ENCODE measurements around the gene RPS18.

DNA sequence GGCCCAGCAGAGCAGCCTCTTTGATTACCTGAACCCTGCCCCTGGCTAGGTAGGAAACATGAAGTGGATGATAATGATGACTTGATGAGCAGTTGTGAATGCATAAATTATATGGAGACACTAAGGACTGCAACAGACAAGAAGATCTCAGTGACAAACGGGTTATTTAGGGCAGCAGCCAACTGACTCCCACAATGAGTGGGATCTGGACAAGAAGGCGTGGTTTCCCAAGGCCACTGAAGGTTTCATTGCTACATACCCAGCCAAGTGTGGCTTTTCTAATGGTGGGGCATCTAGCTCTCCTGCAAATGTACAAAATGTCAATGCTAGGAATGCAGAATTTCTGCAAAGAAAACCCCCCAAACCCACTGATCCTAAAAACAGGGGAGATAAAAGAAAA lies 34.1 kb upstream of the RPS18 start:
- TF ChIP-seq ZBTB38 (CRISPR knock-in tag; IDR thresholded peaks at IDR 0.05) (no peak), ZKSCAN1 (IDR thresholded peaks at IDR 0.05; ENCODE audit: low read length) (no peak), TBL1XR1 (IDR thresholded peaks at IDR 0.05; ENCODE audit: borderline replicate concordance, low read length, partially characterized antibody) (no peak), SP1 (IDR thresholded peaks at IDR 0.05) (no peak), SP1 (CRISPR knock-in tag; IDR thresholded peaks at IDR 0.05) (no peak), POLR2A (IDR thresholded peaks at IDR 0.05; ENCODE audit: insufficient read depth in 1 of 2, low read depth in 2 of 2, low read length in 2 of 2) (no peak), RFX5 (IDR thresholded peaks at IDR 0.05; ENCODE audit: low read depth, low read length) (no peak)
- TF ChIP-seq, protein P1, sequence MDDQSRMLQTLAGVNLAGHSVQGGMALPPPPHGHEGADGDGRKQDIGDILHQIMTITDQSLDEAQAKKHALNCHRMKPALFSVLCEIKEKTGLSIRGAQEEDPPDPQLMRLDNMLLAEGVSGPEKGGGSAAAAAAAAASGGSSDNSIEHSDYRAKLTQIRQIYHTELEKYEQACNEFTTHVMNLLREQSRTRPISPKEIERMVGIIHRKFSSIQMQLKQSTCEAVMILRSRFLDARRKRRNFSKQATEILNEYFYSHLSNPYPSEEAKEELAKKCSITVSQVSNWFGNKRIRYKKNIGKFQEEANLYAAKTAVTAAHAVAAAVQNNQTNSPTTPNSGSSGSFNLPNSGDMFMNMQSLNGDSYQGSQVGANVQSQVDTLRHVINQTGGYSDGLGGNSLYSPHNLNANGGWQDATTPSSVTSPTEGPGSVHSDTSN (CRISPR knock-in tag; IDR thresholded peaks at IDR 0.05; ENCODE audit: borderline replicate concordance): no peak
- TF ChIP-seq, protein P2, sequence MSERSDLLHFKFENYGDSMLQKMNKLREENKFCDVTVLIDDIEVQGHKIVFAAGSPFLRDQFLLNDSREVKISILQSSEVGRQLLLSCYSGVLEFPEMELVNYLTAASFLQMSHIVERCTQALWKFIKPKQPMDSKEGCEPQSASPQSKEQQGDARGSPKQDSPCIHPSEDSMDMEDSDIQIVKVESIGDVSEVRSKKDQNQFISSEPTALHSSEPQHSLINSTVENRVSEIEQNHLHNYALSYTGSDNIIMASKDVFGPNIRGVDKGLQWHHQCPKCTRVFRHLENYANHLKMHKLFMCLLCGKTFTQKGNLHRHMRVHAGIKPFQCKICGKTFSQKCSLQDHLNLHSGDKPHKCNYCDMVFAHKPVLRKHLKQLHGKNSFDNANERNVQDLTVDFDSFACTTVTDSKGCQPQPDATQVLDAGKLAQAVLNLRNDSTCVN (CRISPR knock-in tag; IDR thresholded peaks at IDR 0.05; ENCODE audit: borderline replicate concordance): no peak
- TF ChIP-seq, protein P3, sequence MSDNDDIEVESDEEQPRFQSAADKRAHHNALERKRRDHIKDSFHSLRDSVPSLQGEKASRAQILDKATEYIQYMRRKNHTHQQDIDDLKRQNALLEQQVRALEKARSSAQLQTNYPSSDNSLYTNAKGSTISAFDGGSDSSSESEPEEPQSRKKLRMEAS (IDR thresholded peaks at IDR 0.05): no peak

Measured in HepG2 (cell line).